ENCODE measurements around the gene SZRD1.

SZRD1 gene

DNA sequence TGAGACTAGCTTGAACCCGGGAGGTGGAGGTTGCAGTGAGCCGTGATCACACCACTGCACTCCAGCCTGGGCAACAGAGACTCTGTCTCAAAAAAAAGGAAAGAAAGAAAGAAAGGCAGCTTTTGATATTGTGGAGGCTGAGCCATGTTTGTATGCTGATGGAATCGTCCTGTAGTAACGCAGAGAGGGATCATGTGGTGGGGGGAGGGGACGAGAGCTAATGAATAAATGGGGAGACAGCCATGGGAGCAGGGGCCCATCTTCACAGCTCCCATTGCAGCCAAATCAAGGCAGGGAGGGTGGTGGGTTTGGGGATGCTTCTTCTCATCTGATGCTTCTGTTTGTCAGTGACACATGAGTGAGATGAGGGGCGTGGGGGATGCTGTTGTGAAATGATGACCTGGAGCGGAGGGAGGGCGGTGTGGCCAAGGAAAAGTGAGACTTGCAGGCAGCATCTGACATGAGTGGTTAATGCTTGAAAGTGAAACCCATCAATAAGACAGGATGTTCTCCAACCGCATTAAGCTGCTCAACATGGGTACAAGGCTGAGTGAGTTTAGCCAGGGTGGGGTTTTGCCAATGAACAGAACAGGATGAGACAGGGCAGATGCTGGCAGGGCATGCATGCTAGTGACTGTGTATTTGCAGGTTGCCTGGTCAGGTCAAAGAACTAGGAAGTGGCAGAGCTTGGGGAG lies 53.5 kb downstream of the SZRD1 start:
- TF ChIP-seq SIN3A (IDR thresholded peaks at IDR 0.05; ENCODE audit: borderline replicate concordance, insufficient read depth, low read length) = no peak
- TF ChIP-seq, protein P1, sequence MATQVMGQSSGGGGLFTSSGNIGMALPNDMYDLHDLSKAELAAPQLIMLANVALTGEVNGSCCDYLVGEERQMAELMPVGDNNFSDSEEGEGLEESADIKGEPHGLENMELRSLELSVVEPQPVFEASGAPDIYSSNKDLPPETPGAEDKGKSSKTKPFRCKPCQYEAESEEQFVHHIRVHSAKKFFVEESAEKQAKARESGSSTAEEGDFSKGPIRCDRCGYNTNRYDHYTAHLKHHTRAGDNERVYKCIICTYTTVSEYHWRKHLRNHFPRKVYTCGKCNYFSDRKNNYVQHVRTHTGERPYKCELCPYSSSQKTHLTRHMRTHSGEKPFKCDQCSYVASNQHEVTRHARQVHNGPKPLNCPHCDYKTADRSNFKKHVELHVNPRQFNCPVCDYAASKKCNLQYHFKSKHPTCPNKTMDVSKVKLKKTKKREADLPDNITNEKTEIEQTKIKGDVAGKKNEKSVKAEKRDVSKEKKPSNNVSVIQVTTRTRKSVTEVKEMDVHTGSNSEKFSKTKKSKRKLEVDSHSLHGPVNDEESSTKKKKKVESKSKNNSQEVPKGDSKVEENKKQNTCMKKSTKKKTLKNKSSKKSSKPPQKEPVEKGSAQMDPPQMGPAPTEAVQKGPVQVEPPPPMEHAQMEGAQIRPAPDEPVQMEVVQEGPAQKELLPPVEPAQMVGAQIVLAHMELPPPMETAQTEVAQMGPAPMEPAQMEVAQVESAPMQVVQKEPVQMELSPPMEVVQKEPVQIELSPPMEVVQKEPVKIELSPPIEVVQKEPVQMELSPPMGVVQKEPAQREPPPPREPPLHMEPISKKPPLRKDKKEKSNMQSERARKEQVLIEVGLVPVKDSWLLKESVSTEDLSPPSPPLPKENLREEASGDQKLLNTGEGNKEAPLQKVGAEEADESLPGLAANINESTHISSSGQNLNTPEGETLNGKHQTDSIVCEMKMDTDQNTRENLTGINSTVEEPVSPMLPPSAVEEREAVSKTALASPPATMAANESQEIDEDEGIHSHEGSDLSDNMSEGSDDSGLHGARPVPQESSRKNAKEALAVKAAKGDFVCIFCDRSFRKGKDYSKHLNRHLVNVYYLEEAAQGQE (IDR thresholded peaks at IDR 0.05; ENCODE audit: insufficient read depth in 1 of 2, low read depth in 2 of 2, low read length in 2 of 2) = no peak
- no peak for TF ChIP-seq POLR2AphosphoS5 (IDR thresholded peaks at IDR 0.05; ENCODE audit: low read depth, low read length)
- no peak for TF ChIP-seq TAF1 (IDR thresholded peaks at IDR 0.05; ENCODE audit: borderline replicate concordance, insufficient read depth, low read length)
- no peak for TF ChIP-seq FOXP2 (optimal IDR thresholded peaks at IDR 0.05; ENCODE audit: borderline replicate concordance, extremely low read depth, extremely low read length, insufficient read depth)

- TF ChIP-seq, protein P1 (IDR thresholded peaks at IDR 0.05; ENCODE audit: insufficient read depth in 1 of 2, low read depth in 2 of 2, low read length in 2 of 2) = no peak
- TF ChIP-seq POLR2AphosphoS5 (IDR thresholded peaks at IDR 0.05; ENCODE audit: low read depth, low read length) = no peak
- no peak for TF ChIP-seq SIN3A (IDR thresholded peaks at IDR 0.05; ENCODE audit: borderline replicate concordance, insufficient read depth, low read length)
- TF ChIP-seq FOXP2 (optimal IDR thresholded peaks at IDR 0.05; ENCODE audit: borderline replicate concordance, extremely low read depth, extremely low read length, insufficient read depth) = no peak
- TF ChIP-seq TAF1 (IDR thresholded peaks at IDR 0.05; ENCODE audit: borderline replicate concordance, insufficient read depth, low read length) = no peak
Observed at GRCh38 chr1:16421201-16421600, 54.2 kb downstream of the SZRD1 start.

DNA sequence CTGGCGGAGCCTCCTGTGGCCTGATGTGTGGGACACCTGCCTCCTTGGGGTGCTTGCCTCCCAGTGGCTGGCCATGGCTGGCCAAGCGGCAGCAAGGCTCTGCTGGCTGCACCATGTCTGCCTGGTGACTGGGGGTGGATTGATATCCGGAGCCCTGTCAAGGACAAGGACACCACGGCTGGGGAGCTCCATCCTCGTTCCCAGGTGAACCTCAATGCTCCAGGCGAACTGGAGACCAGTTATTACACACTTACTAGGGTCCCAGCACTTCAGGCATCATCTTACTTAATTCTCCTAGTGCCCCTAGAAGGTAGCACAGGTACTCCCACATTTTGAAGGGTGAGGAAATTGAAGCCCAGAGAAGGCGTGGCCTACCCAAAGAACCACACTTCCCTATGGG lies 55.0 kb downstream of the SZRD1 start:
- TF ChIP-seq POLR2AphosphoS5 (IDR thresholded peaks at IDR 0.05; ENCODE audit: low read depth, low read length) (no peak), SIN3A (IDR thresholded peaks at IDR 0.05; ENCODE audit: borderline replicate concordance, insufficient read depth, low read length) (no peak), TAF1 (IDR thresholded peaks at IDR 0.05; ENCODE audit: borderline replicate concordance, insufficient read depth, low read length) (no peak), FOXP2 (optimal IDR thresholded peaks at IDR 0.05; ENCODE audit: borderline replicate concordance, extremely low read depth, extremely low read length, insufficient read depth) (no peak)
- TF ChIP-seq, protein P1 (IDR thresholded peaks at IDR 0.05; ENCODE audit: insufficient read depth in 1 of 2, low read depth in 2 of 2, low read length in 2 of 2) = no peak

GRCh38 chr1:16425125-16426025 lies 58.3 kb downstream of the SZRD1 start:
- TF ChIP-seq TAF1 (IDR thresholded peaks at IDR 0.05; ENCODE audit: borderline replicate concordance, insufficient read depth, low read length) (no peak), POLR2AphosphoS5 (IDR thresholded peaks at IDR 0.05; ENCODE audit: low read depth, low read length) (no peak), FOXP2 (optimal IDR thresholded peaks at IDR 0.05; ENCODE audit: borderline replicate concordance, extremely low read depth, extremely low read length, insufficient read depth) (no peak), SIN3A (IDR thresholded peaks at IDR 0.05; ENCODE audit: borderline replicate concordance, insufficient read depth, low read length) (no peak)
- TF ChIP-seq, protein P1 (IDR thresholded peaks at IDR 0.05; ENCODE audit: insufficient read depth in 1 of 2, low read depth in 2 of 2, low read length in 2 of 2) = no peak
